Endothelial cell of umbilical vein (primary cell): ENCODE data around the gene PASK. TPM values are rescaled to one million over a fixed set of nuclear protein-coding genes. Genes with fewer than 3 reads are reported as not detected.

Source experiments
- BruUV-seq: library from RNA; stranded (reverse); fragments of 400-500 nt; replicated peaks from 2 replicates; lab custom pipeline; 2021; lab: Mats Ljungman, UMichigan
- CTCF ChIA-PET: fragments of 300-600, 350-600 bp; sonication (Branson Sonifier 250); formaldehyde crosslinking; loops from one replicate; lab custom pipeline; 2021; ENCODE audit warnings: antibody characterized with exemption, inconsistent platforms; lab: Charles Lee
- POLR2A ChIA-PET: fragments of 300-600, 350-600 bp; sonication (Branson Sonifier 250); formaldehyde crosslinking; loops from one replicate; lab custom pipeline; 2021; ENCODE audit warnings: antibody characterized with exemption, inconsistent platforms; lab: Charles Lee
- DNase-seq: peaks from one replicate; pipeline ENCODE4 v3.0.0-alpha.2; 2011; ENCODE audit warnings: low read depth, low spot score
- FAIRE-seq: peaks from 2 replicates; lab custom pipeline; 2011; peaks lifted over from hg19 to GRCh38; lab: Jason Lieb, UNC
- H2AFZ ChIP-seq: 2 replicates; pipeline ENCODE4 v1.6.0; 2012; ENCODE audit warnings: low read depth, low read length, control low read depth, inconsistent platforms
- H3K27ac ChIP-seq: 2 replicates; pipeline ENCODE4 v1.5.1; 2011; ENCODE audit warnings: low read depth, mild to moderate bottlenecking, control low read depth, low read length, moderate library complexity; ENCODE audit not compliant: insufficient read depth
- H3K27me3 ChIP-seq, 2 experiments: 2 replicates each; pipeline versions ENCODE4 v1.6.0 to v1.6.1; 2011; ENCODE audit warnings: low read length in 2 of 2, mixed read lengths in 1 of 2; ENCODE audit not compliant: control insufficient read depth in 2 of 2, insufficient read depth in 2 of 2
- H3K36me3 ChIP-seq, 2 experiments: 2 replicates in 1 of 2; 3 replicates in 1 of 2; pipeline ENCODE4 v1.5.1; 2011; ENCODE audit warnings: low read length in 2 of 2, mild to moderate bottlenecking in 1 of 2, moderate library complexity in 1 of 2; ENCODE audit not compliant: control insufficient read depth in 2 of 2, insufficient read depth in 2 of 2; ENCODE audit errors: extremely low read depth in 1 of 2
- H3K4me1 ChIP-seq: 3 replicates; pipeline ENCODE4 v1.5.1; 2011; ENCODE audit warnings: mild to moderate bottlenecking, low read length; ENCODE audit not compliant: control insufficient read depth, insufficient read depth; ENCODE audit errors: extremely low read depth
- H3K4me2 ChIP-seq: 2 replicates; pipeline ENCODE4 v1.6.1; 2011; ENCODE audit warnings: low read length, control low read depth, mixed read lengths; ENCODE audit not compliant: insufficient read depth
- H3K4me3 ChIP-seq, 3 experiments: fragments of 200-600 bp in 1 of 3; sonication (generic), shearing (Covaris generic) in 1 of 3; replicated peaks in 1 of 3; 2 replicates each; pipeline ENCODE4 v1.5.1; 2011 to 2016; ENCODE audit warnings: control low read depth in 3 of 3, low read length in 3 of 3, mild to moderate bottlenecking in 2 of 3, inconsistent platforms in 1 of 3, low read depth in 1 of 3, moderate library complexity in 1 of 3; ENCODE audit not compliant: insufficient read depth in 1 of 3
- H3K79me2 ChIP-seq: 2 replicates; pipeline ENCODE4 v1.6.0; 2012; ENCODE audit warnings: low read length, inconsistent platforms; ENCODE audit not compliant: control insufficient read depth, insufficient read depth
- H3K9ac ChIP-seq: replicated peaks from 2 replicates; pipeline ENCODE3; 2011; ENCODE audit warnings: low read length, control low read depth; ENCODE audit not compliant: insufficient read depth; ENCODE audit errors: extremely low read depth
- H3K9me1 ChIP-seq: replicated peaks from 3 replicates; pipeline ENCODE4 v1.6.0; 2011; ENCODE audit warnings: mild to moderate bottlenecking, low read length; ENCODE audit not compliant: control insufficient read depth, insufficient read depth; ENCODE audit errors: extremely low read depth
- H3K9me3 ChIP-seq: replicated peaks from 2 replicates; pipeline ENCODE4 v1.5.1; 2012; ENCODE audit warnings: low read length, inconsistent platforms; ENCODE audit not compliant: control insufficient read depth, insufficient read depth
- H4K20me1 ChIP-seq: replicated peaks from 2 replicates; pipeline ENCODE3; 2011; ENCODE audit warnings: mild to moderate bottlenecking, low read length; ENCODE audit not compliant: control insufficient read depth, insufficient read depth; ENCODE audit errors: extremely low read depth
- CTCF ChIP-seq, 2 donors: IDR thresholded peaks; 1 replicate in 1 of 2; 2 replicates in 1 of 2; pipeline ENCODE4 v1.5.1; 2011; ENCODE audit warnings: low read length in 2 of 2, mild to moderate bottlenecking in 2 of 2, moderate library complexity in 2 of 2, control low read depth in 1 of 2, inconsistent platforms in 1 of 2, low read depth in 1 of 2; ENCODE audit not compliant: insufficient read depth in 1 of 2; ENCODE audit errors: extremely low read depth in 1 of 2
- EZH2 ChIP-seq: IDR thresholded peaks from 2 replicates; pipeline ENCODE4 v1.6.1; 2012; ENCODE audit warnings: borderline replicate concordance, low read depth, mild to moderate bottlenecking, moderate library complexity, low read length, inconsistent platforms; ENCODE audit not compliant: severe bottlenecking
- FOS ChIP-seq: IDR thresholded peaks from 2 replicates; pipeline ENCODE4 v1.6.1; 2011; ENCODE audit warnings: mild to moderate bottlenecking, low read length, moderate library complexity, borderline replicate concordance; ENCODE audit not compliant: insufficient read depth
- GATA2 ChIP-seq: IDR thresholded peaks from 2 replicates; pipeline ENCODE4 v1.7.0; 2011; ENCODE audit warnings: low read depth, mild to moderate bottlenecking, moderate library complexity, mixed read lengths, low read length; ENCODE audit not compliant: insufficient read length, insufficient read depth
- JUN ChIP-seq: IDR thresholded peaks from 2 replicates; pipeline ENCODE4 v1.6.1; 2011; ENCODE audit warnings: borderline replicate concordance, low read depth; ENCODE audit not compliant: insufficient read length, insufficient read depth
- MAX ChIP-seq: IDR thresholded peaks from 2 replicates; pipeline ENCODE4 v1.6.1; 2011; ENCODE audit not compliant: insufficient read depth, insufficient read length
- MYC ChIP-seq: IDR thresholded peaks from one replicate; pipeline ENCODE4 v1.6.1; 2011; ENCODE audit warnings: mild to moderate bottlenecking, low read depth, low read length
- POLR2A ChIP-seq: IDR thresholded peaks from 2 replicates; pipeline ENCODE4 v1.6.1; 2012; ENCODE audit warnings: low read depth, mild to moderate bottlenecking, control low read depth, low read length
- POLR2AphosphoS5 ChIP-seq: IDR thresholded peaks from 2 replicates; pipeline ENCODE4 v1.6.1; 2012; ENCODE audit warnings: low read depth, mild to moderate bottlenecking, control low read depth, low read length, moderate library complexity; ENCODE audit not compliant: insufficient read depth
- dilution Hi-C: fragments of 300-500 bp; cut with MboI; formaldehyde crosslinking; loops from one replicate; pipeline ENCODE4 v1.15.0; 2019; ENCODE audit warnings: low sequenced_read_pairs; ENCODE audit not compliant: extremely low pct_ligation_motif_present
- intact Hi-C: fragments of 100-400 bp; cut with micrococcal nuclease; formaldehyde crosslinking; loops from one replicate; pipeline ENCODE4 v1.10.0; 2022
- polyA plus RNA-seq, 4 experiments: library from polyadenylated mRNA; depleted of rRNA in 3 of 4; stranded (reverse) in 3 of 4; unstranded in 1 of 4; fragments of >200 nt; gene quantifications; 2 replicates each; pipeline versions ENCODE4 v1.2.1 to v1.2.3, GENCODE V29; 2011 to 2012; ENCODE audit warnings: missing spikeins in 1 of 4
- total RNA-seq: library from RNA; stranded (reverse); gene quantifications from 2 replicates; pipeline ENCODE4 v1.2.3, GENCODE V29; 2021

Gene PASK
- total and polyA plus RNA-seq, 2 donors (not counting 3 experiments of a cell fraction or from before 2014, with no cell fraction given) = 5.7 to 17.3 TPM

GRCh38 chr2:241190291-241190981, 41.2 kb upstream of the PASK start:
- DNase-seq (no peak), FAIRE-seq (no peak)
- H3K4me3 ChIP-seq = no peak overlapping the region
- TF ChIP-seq CTCF (IDR thresholded peaks at IDR 0.05; ENCODE audit: extremely low read depth in 1 of 2, insufficient read depth in 1 of 2, low read depth in 1 of 2, low read length in 2 of 2) = no peak
- no peak for TF ChIP-seq POLR2A
- TF ChIP-seq JUN = no peak
- no peak for TF ChIP-seq GATA2
- no peak for TF ChIP-seq MYC
- TF ChIP-seq POLR2AphosphoS5 = no peak
- no peak for TF ChIP-seq FOS
- TF ChIP-seq EZH2 = no peak
- no peak for TF ChIP-seq MAX
- BruUV-seq = no TSS peak
- ChIA-PET POLR2A (no interaction called here), CTCF (interaction anchor here (0.9 kb wide), 1 partner anchor 207 kb away, joined by 3 read pairs; no protein-coding TSS in a partner anchor)
- no peaks in the 10 kb centered on the region for H3K79me2 ChIP-seq
- no peak overlapping the region for H3K4me2 ChIP-seq
- H3K36me3 ChIP-seq = no peaks in the 10 kb centered on the region
- no peaks in the 10 kb centered on the region for H3K9me3 ChIP-seq
- H3K27me3 ChIP-seq = no peaks in the 10 kb centered on the region
- H3K9ac ChIP-seq = no peak overlapping the region
- H3K9me1 ChIP-seq = no peaks in the 10 kb centered on the region
- H2AFZ ChIP-seq = no peak overlapping the region
- dilution Hi-C loops (no loop called here), intact Hi-C loops (no loop called here)
- no peak overlapping the region for H3K27ac ChIP-seq
- H4K20me1 ChIP-seq = no peaks in the 10 kb centered on the region
- H3K4me1 ChIP-seq = no peaks in the 10 kb centered on the region
